Choroid plexus epithelial cell (primary cell): ENCODE data around the gene LPCAT1.

Experiments used
- DNase-seq: peaks from one replicate; pipeline ENCODE4 v3.0.0-alpha.2; 2010; ENCODE audit warnings: low read depth
- H3K4me3 ChIP-seq: 2 replicates; pipeline ENCODE4 v1.5.1; 2011; ENCODE audit warnings: low read depth, mild to moderate bottlenecking, control low read depth, low read length, moderate library complexity
- TF ChIP-seq, protein P1 (sequence below): conservative IDR thresholded peaks from 2 replicates; pipeline ENCODE4 v1.5.1; 2011; ENCODE audit warnings: low read depth, mild to moderate bottlenecking, control low read depth, inconsistent platforms, low read length, moderate library complexity

LPCAT1 gene

DNA sequence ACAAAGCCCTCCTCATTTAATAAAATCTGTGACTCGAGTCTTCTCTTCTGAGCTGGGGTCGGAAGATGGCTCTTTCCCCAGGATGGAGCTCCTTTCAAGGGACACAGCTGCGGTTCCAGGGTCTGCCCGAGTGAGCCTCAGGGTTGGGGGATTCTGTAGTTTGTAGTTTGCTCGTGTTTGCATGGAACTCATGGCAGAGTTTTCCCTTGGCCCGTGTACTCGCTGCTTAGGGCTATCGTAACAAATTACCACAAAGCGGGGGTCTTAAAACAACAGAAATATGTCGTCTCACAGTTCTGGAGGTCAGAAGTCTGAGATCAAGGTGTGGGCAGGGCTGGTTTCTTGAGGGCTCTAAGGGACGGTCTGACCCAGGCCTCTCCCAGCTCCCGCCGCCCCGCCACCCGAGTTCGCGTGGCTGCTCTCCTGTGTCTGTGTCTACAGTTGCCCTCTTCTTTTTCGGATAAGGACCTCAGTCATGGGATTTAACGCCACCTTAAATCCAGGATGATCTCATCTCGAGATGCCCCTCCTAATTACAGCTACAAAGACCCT is 13.9 kb upstream of the LPCAT1 start:
- H3K4me3 ChIP-seq: no peak overlapping the region
- no peak for DNase-seq
- TF ChIP-seq, protein P1, sequence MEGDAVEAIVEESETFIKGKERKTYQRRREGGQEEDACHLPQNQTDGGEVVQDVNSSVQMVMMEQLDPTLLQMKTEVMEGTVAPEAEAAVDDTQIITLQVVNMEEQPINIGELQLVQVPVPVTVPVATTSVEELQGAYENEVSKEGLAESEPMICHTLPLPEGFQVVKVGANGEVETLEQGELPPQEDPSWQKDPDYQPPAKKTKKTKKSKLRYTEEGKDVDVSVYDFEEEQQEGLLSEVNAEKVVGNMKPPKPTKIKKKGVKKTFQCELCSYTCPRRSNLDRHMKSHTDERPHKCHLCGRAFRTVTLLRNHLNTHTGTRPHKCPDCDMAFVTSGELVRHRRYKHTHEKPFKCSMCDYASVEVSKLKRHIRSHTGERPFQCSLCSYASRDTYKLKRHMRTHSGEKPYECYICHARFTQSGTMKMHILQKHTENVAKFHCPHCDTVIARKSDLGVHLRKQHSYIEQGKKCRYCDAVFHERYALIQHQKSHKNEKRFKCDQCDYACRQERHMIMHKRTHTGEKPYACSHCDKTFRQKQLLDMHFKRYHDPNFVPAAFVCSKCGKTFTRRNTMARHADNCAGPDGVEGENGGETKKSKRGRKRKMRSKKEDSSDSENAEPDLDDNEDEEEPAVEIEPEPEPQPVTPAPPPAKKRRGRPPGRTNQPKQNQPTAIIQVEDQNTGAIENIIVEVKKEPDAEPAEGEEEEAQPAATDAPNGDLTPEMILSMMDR: no peak

- peak overlapping the region; percentile 22 for H3K4me3 ChIP-seq
- TF ChIP-seq, protein P1: no peak
- DNase-seq: no peak
These were observed 13.3 kb upstream of the LPCAT1 start for GRCh38 chr5:1536871-1537602.

DNA sequence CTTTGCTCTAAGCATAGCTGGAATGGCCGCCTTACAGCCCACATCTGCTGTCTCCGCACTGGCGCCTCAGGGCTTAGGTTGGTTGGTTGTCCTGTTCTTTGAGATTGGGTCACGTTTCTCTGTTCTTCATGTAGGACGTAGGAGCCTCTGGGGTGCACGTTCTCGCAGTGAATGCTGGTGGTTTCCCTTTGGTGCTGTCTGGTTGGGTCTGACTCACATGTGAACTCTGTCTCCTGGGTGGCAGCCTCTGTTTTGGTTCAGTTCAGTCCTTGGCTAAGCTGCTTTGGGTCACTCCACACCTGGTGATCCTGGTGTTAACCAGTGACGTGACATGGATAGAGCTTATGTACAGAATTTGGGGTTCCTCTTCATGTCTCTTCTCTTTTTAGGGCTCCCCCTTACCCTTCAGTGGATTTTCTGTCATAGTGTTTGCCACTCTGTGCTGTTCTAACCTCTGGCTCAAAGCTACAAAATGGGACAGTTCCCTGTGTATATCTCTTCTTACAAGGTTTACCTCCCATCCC is 12.6 kb upstream of the LPCAT1 start:
- TF ChIP-seq, protein P1: no peak
- H3K4me3 ChIP-seq: peak overlapping the region; percentile 22
- DNase-seq: peak; percentile 55

DNA sequence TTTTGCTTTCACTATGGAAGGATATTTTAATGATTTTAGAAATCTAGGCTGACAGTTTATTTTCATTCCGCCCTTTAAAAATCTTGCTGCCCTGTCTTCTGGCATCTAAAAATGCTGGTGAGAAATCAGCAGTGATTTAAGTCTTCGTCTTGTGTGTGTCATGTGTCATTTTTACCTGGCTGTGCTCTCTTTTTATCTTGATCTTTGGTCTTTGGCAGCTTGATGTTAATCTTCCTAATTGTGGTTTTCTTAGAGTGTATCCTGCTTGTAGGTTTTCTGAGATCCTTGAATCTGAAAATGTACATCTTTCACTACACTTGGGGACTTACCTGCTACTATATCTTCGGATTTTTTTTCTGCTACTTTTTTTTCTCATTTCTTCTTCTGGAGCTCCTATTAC is 11.9 kb upstream of the LPCAT1 start:
- no peak overlapping the region for H3K4me3 ChIP-seq
- DNase-seq: no peak
- TF ChIP-seq, protein P1: no peak

DNA sequence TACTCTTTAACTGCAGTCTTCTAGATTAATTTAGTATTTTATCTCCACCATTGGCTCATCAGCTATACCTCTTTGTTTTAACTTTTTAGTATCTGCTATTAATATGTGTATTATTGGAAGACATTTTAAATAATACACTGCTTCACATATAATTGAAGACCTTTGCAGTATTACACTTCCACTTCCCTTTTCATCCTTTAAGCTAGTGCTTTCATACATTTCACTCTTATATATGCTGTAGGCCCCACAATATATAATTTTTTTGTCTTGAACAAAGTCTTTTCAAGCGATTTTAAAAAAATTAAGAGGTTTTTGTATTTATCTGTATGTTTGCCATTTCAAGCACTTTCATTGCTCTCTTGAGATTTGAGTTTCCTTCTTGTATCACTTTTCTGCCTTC is 8.6 kb upstream of the LPCAT1 start:
- no peak overlapping the region for H3K4me3 ChIP-seq
- no peak for DNase-seq
- TF ChIP-seq, protein P1: no peak

GRCh38 chr5:1529498-1529897 is 5.7 kb upstream of the LPCAT1 start:
- DNase-seq: no peak
- H3K4me3 ChIP-seq: no peak overlapping the region
- TF ChIP-seq, protein P1: no peak
